Cardiac muscle cell (in vitro differentiated cells and primary cell): Measurements from ENCODE around the gene GNGT1. TPM values are rescaled to one million over a fixed set of nuclear protein-coding genes. Genes with fewer than 3 reads are reported as not detected.
A peak's percentile ranks its signal among the peaks of the same experiment; 100 is the strongest.

ENCODE experiments used
- DNase-seq, 2 donors: peaks; one replicate each; pipeline versions ENCODE4 v3.0.0 to v3.0.0-alpha.2; 2010 to 2017; ENCODE audit warnings: low read depth in 1 of 2, low spot score in 1 of 2
- H3K27ac ChIP-seq: fragments of 200-600 bp; sonication (generic); 2 replicates; pipeline ENCODE4 v1.5.1; 2016
- H3K27me3 ChIP-seq: fragments of 200-600 bp; sonication (generic); 2 replicates; pipeline ENCODE4 v1.6.0; 2016; ENCODE audit warnings: control low read depth
- H3K36me3 ChIP-seq: fragments of 200-600 bp; sonication (generic); 2 replicates; pipeline ENCODE4 v1.5.1; 2016; ENCODE audit warnings: control low read depth
- H3K4me1 ChIP-seq: fragments of 200-600 bp; sonication (generic); 2 replicates; pipeline ENCODE4 v1.8.1; 2017; ENCODE audit warnings: low read depth, mild to moderate bottlenecking, mixed run types
- H3K4me3 ChIP-seq: fragments of 200-600 bp; sonication (generic); 2 replicates; pipeline ENCODE4 v1.5.1; 2016; ENCODE audit warnings: mild to moderate bottlenecking
- H3K9me3 ChIP-seq: fragments of 200-600 bp; sonication (generic); 2 replicates; pipeline ENCODE4 v1.5.1; 2017; ENCODE audit warnings: low read depth, mild to moderate bottlenecking, control low read depth
- polyA plus RNA-seq: library from polyadenylated mRNA; unstranded; fragments of >200 nt; fragmentation: Nextera tagmentation; extraction: Ambion mirVana; gene quantifications from 2 replicates; pipeline ENCODE4 v1.2.1, GENCODE V29; 2016
- total RNA-seq: library from RNA; depleted of rRNA; stranded (reverse); fragments of >200 nt; gene quantifications from 2 replicates; pipeline ENCODE4 v1.2.3, GENCODE V29; 2016
- TF ChIP-seq, protein P1 (sequence below): IDR thresholded peaks from 2 replicates; pipeline ENCODE4 v1.5.1; 2012; ENCODE audit warnings: low read depth, mild to moderate bottlenecking, low read length

Gene GNGT1
- total RNA-seq (not detected in 2 replicates), polyA plus RNA-seq (not detected in 2 replicates)

DNA sequence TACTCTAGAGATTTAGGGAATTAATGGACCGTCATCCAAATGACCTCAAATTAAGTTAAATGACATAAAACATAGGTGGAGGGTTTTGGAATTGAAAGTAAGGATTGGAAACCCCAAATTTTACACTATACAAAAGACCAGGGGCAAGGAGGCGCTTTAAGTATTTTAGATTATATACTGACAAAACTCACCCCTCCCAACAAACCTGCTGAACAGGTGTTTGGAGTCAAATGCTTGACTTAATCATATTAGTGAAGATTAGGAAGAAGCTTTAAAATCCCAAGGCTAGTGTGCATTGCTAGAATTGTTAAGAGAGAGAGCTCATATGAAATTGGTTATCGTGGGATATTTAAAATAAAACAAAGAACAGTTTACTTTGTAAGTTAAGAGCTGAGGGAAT, at the start of gene GNGT1:
Gene GNGT1 (plus strand): TSS at position 301 of the 400 bp plus-strand sequence. CDS start 180 bp downstream, outside the sequence.
- H3K4me1 ChIP-seq: no peaks in the 10 kb centered on the region
- no peaks in the 10 kb centered on the region for H3K27me3 ChIP-seq
- DNase-seq: no peak
- no peaks in the 10 kb centered on the region for H3K36me3 ChIP-seq
- no peaks in the 10 kb centered on the region for H3K9me3 ChIP-seq
- H3K27ac ChIP-seq: no peak within 1 kb of the TSS
- TF ChIP-seq, protein P1, sequence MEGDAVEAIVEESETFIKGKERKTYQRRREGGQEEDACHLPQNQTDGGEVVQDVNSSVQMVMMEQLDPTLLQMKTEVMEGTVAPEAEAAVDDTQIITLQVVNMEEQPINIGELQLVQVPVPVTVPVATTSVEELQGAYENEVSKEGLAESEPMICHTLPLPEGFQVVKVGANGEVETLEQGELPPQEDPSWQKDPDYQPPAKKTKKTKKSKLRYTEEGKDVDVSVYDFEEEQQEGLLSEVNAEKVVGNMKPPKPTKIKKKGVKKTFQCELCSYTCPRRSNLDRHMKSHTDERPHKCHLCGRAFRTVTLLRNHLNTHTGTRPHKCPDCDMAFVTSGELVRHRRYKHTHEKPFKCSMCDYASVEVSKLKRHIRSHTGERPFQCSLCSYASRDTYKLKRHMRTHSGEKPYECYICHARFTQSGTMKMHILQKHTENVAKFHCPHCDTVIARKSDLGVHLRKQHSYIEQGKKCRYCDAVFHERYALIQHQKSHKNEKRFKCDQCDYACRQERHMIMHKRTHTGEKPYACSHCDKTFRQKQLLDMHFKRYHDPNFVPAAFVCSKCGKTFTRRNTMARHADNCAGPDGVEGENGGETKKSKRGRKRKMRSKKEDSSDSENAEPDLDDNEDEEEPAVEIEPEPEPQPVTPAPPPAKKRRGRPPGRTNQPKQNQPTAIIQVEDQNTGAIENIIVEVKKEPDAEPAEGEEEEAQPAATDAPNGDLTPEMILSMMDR: no peak
- H3K4me3 ChIP-seq: no peak within 1 kb of the TSS

DNA sequence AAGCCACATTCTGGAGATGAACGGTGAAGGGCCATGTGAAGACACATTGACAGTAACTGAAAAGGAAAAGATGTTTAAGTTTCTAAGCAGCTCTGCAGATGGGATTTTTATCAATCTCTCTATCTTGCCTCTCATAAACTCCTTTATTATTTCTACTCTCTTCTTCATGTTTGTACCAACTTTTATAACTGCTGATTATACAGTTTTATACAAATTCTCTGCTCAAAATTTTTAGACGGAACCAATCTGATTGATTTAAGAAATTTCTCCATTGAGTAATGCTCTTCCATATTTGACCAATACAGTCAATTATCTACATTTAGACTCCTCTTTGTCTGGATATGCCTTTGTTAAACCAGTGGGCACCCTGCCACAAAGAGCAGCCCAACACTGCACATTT, 47.5 kb upstream of the GNGT1 start:
- no peaks in the 10 kb centered on the region for H3K27me3 ChIP-seq
- no peak overlapping the region for H3K27ac ChIP-seq
- no peaks in the 10 kb centered on the region for H3K4me1 ChIP-seq
- TF ChIP-seq, protein P1: no peak
- no peaks in the 10 kb centered on the region for H3K9me3 ChIP-seq
- no peaks in the 10 kb centered on the region for H3K36me3 ChIP-seq
- no peak overlapping the region for H3K4me3 ChIP-seq
- no peak for DNase-seq

DNA sequence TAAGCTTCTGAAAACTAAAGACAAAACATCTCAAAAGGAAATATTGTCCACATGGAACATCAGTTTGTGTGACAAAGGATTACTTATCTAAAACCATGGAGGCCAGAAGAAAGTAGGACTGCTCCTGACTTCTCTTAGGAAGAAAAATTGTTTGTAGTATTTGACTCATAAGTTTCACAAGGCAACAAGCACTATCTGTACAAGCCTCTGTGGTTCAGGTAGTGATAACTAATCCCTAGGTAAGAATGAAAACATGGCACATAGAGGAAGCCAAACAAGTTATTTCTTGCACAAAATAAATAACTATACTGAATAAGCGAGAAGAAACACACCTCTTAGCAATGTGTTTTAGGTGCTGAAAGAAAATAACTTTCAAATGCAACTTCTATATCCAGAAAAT, 46.1 kb upstream of the GNGT1 start:
- TF ChIP-seq, protein P1: no peak
- H3K27me3 ChIP-seq: no peaks in the 10 kb centered on the region
- H3K9me3 ChIP-seq: no peaks in the 10 kb centered on the region
- H3K36me3 ChIP-seq: no peaks in the 10 kb centered on the region
- no peak overlapping the region for H3K27ac ChIP-seq
- H3K4me1 ChIP-seq: no peaks in the 10 kb centered on the region
- H3K4me3 ChIP-seq: no peak overlapping the region
- DNase-seq: no peak

GRCh38 chr7:93861325-93861949, 44.9 kb upstream of the GNGT1 start:
- Histone ChIP-seq H3K4me1 (no peaks in the 10 kb centered on the region), H3K36me3 (no peaks in the 10 kb centered on the region), H3K27ac (no peak overlapping the region)

GRCh38 chr7:93862651-93863050, 43.7 kb upstream of the GNGT1 start:
- DNase-seq: no peak
- Histone ChIP-seq H3K9me3 (no peaks in the 10 kb centered on the region), H3K27ac (no peak overlapping the region), H3K36me3 (no peaks in the 10 kb centered on the region), H3K4me3 (no peak overlapping the region), H3K27me3 (no peaks in the 10 kb centered on the region), H3K4me1 (no peaks in the 10 kb centered on the region)
- TF ChIP-seq, protein P1: no peak

More at GRCh38 chr7:93861325-93861949, 44.9 kb upstream of the GNGT1 start:
- H3K9me3 ChIP-seq: no peaks in the 10 kb centered on the region
- H3K27me3 ChIP-seq: no peaks in the 10 kb centered on the region
- TF ChIP-seq, protein P1: peak; percentile 8
- no peak for DNase-seq
- H3K4me3 ChIP-seq: no peak overlapping the region

DNA sequence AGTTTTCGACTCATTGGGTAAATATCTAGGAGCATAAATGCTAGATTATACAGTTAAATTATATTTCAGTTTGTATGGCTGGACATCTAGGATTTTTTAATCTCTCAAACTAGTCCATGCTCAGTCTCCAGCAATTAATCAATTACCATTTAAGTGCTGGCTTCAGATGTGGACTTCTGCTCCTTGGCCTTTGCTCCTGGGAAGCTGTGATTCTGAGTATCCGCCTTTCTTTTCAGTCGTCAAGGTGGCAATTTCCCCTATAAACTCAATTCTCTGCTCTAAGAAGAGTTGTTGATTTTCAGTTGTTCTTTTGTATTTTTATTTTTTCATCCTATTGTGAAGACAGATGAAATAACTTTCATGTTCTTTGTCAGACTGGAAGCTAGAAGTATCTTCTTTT, 39.5 kb upstream of the GNGT1 start:
- Histone ChIP-seq H3K27me3 (no peaks in the 10 kb centered on the region), H3K4me1 (no peaks in the 10 kb centered on the region), H3K27ac (no peak overlapping the region), H3K4me3 (no peak overlapping the region), H3K36me3 (no peaks in the 10 kb centered on the region), H3K9me3 (no peaks in the 10 kb centered on the region)
- TF ChIP-seq, protein P1: no peak
- no peak for DNase-seq
